HG03064 (cell line): ENCODE results near the gene WBP2NL.
A peak's percentile ranks its signal among the peaks of the same experiment; 100 is the strongest.
"Not testable (repeated sequence)": the region's sequence is repeated elsewhere in the genome, so short reads cannot be mapped to it uniquely, and the experiment has no call there.

Source experiments
- ATAC-seq: cut with Tn5 transposase; IDR thresholded peaks from one replicate; pipeline ENCODE4 v1.9.1; 2021; ENCODE audit warnings: low read depth; ENCODE audit not compliant: unreplicated experiment

Gene WBP2NL, protein sequence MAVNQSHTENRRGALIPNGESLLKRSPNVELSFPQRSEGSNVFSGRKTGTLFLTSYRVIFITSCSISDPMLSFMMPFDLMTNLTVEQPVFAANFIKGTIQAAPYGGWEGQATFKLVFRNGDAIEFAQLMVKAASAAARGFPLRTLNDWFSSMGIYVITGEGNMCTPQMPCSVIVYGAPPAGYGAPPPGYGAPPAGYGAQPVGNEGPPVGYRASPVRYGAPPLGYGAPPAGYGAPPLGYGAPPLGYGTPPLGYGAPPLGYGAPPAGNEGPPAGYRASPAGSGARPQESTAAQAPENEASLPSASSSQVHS

GRCh38 chr22:41998361-41999261, at the start of gene WBP2NL:
Gene WBP2NL, plus strand, starts transcription at chr22:41998788. Its CDS starts 31 bp downstream, at chr22:41998819.
- ATAC-seq = peak; percentile 73

- ATAC-seq = not testable (repeated sequence)
These were observed 49.7 kb upstream of the WBP2NL start for GRCh38 chr22:41948928-41949296.

- no peak for ATAC-seq
These were observed 49.2 kb upstream of the WBP2NL start for GRCh38 chr22:41949297-41949965.

GRCh38 chr22:41951898-41952474, 46.6 kb upstream of the WBP2NL start, which contains the start of gene SMIM45:
Gene SMIM45, plus strand, starts transcription at chr22:41952150.
- no peak for ATAC-seq

GRCh38 chr22:41952713-41953112, 45.9 kb upstream of the WBP2NL start:
- no peak for ATAC-seq

DNA sequence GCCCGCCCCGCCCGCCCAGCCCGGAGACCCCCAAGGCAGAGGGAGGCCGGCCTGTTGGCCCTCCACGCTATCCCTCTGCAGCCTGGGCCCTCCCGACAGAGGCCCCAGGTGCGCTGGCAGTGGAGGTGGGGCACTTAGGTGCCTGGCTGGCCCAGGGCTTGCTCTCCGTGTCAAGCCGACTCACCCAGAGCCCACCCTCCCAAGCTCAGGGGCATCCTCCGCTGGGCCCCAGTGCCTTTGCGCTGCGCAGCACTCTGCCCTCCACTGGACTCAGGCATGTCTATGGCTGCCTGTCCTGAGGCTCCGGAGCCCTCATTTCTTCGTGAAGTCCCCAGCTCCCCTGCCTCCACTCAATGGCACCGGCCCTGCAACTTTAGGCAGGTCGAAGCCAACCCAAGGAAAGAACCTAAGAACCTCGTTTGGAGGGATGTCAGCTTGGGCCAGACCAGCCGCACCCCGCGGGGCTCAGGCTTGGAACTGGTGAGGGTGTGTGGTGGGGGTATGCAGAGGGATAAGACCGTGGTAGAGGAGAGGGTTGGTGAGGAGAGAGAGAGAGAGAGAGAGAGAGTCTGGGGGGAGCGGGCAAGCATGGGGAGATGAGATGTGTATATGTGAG, 40.5 kb upstream of the WBP2NL start:
- ATAC-seq = no peak

DNA sequence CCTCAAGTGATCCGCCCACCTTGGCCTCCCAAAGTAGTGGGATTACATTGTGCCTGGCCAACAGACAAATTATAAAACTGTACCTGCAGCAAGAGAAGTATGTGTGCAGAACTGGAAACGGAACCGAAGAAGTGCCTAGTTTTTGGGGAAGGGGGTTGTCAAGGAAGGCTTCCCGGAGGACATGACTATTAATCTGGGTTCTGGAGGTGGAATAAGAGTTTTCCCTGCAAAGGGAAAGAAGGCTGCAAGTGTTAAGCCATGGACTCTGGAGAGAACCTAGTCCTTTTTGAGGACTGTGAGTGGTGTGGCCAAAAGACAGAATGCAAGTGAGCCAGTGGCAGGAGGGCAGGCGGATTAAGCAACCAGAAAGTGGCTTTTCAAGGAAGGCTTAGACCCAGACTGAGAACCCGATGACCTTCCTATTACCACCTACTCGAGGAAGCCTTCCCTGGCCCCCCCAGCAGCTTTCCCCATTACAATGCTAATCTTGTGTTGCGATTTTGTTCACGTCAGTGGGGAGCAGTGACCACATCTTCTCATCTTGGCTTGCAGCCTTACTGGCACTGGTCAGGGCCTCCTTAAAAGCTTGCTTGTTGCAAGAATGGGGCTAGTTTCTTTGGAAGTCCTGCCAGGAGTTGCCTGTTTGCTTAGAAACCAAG, 35.0 kb upstream of the WBP2NL start:
- no peak for ATAC-seq

DNA sequence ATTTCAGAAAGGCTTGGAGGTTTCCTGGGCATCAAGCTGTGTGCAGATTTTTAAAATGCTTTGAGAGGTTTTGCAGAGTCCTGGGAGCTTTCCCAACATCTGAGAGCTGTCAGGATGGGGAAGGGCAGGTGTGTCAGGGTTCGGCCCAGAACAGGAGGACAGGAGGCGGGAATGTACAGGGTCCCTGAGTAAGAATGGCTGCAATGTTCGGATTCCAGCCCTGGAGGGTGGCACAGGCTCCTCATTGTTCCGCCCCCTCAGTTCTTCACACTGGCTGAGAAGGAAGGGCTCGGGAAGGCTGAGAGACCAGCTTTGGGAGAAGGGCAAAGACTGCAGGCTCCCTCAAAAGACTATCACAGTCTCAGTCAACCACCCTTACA, 34.5 kb upstream of the WBP2NL start:
- no peak for ATAC-seq

DNA sequence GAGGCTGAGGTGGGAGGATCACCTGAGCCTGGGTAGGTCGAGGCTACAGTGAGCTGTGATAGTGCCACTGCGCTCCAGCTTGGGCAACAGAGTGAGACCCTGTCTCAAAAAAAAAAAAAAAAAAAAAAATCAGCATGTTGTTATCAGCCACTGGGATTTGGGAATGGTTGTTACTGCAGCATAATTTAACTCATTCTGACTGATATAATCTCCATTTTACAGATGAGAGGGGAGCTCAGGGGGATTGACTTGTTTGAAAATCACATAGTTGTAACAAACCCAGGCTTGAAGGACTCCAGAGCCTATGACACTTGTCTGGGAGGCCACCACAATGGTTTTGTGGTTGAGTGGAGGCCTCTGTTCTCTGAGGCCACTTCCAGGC, 32.4 kb upstream of the WBP2NL start:
- ATAC-seq = no peak

DNA sequence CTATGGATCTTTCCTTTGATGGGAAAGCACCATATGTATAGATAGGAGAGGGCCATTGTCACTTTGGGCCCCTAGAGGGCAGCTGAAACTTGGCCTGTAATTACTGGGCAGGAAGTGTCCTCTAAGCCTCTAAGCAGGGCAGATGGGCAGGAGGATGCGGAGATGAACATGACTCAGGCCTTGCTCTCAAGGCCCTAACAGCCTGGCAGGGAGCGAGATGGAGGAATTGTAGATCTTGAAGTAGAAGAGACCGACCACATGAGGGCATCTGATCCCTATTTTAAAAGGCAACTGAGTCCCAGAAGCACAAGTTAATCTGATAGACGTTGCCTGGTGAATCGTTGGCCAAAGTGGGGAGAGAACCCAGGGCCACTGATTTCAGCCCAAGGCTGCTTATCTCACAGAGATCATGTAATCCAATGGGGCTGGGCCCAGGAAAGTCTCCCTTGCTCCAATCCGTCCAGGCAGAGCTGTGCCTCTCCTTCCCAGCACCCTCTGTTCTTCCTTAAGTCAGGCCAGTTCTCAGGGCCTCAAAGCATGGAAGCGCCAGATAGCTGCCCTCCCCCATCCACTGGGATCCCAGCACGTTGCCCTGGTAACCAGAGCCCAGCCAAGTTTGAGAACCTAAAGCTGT, 31.9 kb upstream of the WBP2NL start:
- no peak for ATAC-seq

GRCh38 chr22:41968601-41969000, 30.0 kb upstream of the WBP2NL start:
- no peak for ATAC-seq

GRCh38 chr22:41969110-41969646, 29.4 kb upstream of the WBP2NL start, which contains the start of gene SEPTIN3:
Gene SEPTIN3, plus strand, starts transcription at chr22:41969443. Its CDS starts 2,050 bp downstream, at chr22:41971493.
- ATAC-seq = no peak

GRCh38 chr22:41970601-41971000, 28.0 kb upstream of the WBP2NL start:
- ATAC-seq = no peak

- ATAC-seq = no peak
These were observed 27.2 kb upstream of the WBP2NL start for GRCh38 chr22:41971431-41971830.

GRCh38 chr22:41974691-41975290, 23.8 kb upstream of the WBP2NL start:
- no peak for ATAC-seq

DNA sequence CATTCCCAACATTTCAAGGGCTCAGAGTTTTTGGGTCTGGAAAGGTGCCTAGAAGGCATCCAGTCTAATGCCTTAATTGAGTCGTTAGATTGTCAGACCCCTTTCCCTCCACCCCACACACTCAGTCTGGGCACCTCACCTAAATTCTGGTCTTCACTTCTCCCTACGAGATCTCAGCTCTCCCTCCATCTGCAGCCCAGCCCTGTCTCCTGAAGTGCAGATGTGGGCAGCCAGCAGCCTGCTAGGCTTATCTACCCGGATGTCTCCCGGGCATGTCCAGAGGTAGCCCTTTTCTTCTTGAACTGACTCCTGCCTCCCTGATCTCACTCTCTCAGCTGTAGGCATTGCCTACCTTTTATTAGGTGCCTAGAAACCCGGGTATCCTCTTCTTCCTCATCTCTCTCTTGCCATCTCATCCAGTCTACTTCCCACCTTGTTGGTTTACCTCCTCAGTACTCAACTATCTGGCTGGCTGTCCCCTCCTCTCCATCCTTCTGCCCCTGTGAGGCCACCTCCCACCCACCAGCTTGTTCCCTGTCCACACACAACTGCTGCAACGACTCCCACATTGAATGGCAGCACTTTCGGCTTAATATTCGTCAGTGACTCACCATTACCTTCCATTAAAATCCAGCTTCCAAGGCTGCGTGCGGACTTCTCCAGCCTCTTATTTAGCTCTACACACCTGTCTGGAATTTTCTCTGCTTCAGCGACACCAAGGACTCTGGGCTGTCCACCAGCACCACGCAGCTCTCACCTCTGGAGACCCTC, 23.1 kb upstream of the WBP2NL start:
- no peak for ATAC-seq

- no peak for ATAC-seq
These were observed 22.3 kb upstream of the WBP2NL start for GRCh38 chr22:41976070-41976901.
